D721Med (cell line): ENCODE data around the gene TSSK3.
"Not testable (repeated sequence)": the region's sequence is repeated elsewhere in the genome, so short reads cannot be mapped to it uniquely, and the experiment has no call there.

Experiments
- DNase-seq: peaks from one replicate; pipeline ENCODE4 v3.0.0; 2011; ENCODE audit warnings: low spot score; ENCODE audit not compliant: insufficient read length
- FAIRE-seq: peaks from 2 replicates; lab custom pipeline; 2011; peaks lifted over from hg19 to GRCh38; lab: Jason Lieb, UNC
- TF ChIP-seq, protein P1 (sequence below): IDR thresholded peaks from 2 replicates; pipeline ENCODE4 v1.5.1; 2012; ENCODE audit warnings: mild to moderate bottlenecking, control low read depth; ENCODE audit not compliant: insufficient read depth; ENCODE audit errors: missing control alignments

The TSSK3 gene

GRCh38 chr1:32393136-32393535 lies 30.8 kb downstream of the TSSK3 start:
- FAIRE-seq (no peak), DNase-seq (no peak)
- TF ChIP-seq, protein P1, sequence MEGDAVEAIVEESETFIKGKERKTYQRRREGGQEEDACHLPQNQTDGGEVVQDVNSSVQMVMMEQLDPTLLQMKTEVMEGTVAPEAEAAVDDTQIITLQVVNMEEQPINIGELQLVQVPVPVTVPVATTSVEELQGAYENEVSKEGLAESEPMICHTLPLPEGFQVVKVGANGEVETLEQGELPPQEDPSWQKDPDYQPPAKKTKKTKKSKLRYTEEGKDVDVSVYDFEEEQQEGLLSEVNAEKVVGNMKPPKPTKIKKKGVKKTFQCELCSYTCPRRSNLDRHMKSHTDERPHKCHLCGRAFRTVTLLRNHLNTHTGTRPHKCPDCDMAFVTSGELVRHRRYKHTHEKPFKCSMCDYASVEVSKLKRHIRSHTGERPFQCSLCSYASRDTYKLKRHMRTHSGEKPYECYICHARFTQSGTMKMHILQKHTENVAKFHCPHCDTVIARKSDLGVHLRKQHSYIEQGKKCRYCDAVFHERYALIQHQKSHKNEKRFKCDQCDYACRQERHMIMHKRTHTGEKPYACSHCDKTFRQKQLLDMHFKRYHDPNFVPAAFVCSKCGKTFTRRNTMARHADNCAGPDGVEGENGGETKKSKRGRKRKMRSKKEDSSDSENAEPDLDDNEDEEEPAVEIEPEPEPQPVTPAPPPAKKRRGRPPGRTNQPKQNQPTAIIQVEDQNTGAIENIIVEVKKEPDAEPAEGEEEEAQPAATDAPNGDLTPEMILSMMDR, result no peak

- TF ChIP-seq, protein P1, result no peak
- DNase-seq, result no peak
- no peak for FAIRE-seq
These were observed 31.4 kb downstream of the TSSK3 start for GRCh38 chr1:32393832-32394140.

DNA sequence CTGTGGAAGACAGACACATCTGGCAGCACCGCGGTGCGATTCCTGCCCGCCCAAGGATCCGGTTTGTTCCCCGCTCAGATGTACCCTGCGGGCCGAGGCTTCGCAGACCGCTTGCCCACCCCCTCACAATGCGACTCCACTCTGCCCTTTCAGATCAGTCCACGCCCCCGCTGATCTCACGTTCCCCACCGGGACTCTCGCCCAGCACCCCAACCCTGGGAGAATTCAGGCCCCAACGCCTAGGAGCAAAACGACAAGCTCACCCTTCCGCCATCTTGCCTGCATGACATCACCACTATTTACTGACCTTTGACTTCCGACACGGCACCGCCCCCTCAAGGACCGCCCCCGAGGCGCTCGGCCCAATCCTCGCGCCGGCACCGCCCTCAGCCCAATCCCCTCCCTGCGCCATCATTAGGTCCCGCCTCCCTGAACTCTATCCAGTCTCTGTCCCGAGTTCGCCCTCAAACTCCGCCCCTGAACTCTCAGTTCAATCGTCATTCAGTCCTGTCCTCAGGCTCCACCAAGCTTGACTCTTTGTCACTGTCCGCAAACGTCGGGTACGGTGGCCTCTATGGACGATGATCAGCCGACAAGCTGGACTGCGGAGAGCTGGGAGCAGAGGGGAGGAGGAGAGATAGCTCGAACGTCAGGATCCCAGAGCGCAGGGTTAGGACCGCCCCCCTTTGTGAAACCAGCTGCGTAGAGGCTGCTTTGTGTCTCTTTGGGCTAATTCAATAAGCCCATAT lies 32.0 kb downstream of the TSSK3 start, which contains the start of gene BSDC1:
TSS of gene BSDC1 (minus strand) at position 301 of the 749 bp plus-strand sequence. CDS start at position 274, 27 bp downstream.
- TF ChIP-seq, protein P1, result no peak
- peak; percentile 29 for FAIRE-seq

DNA sequence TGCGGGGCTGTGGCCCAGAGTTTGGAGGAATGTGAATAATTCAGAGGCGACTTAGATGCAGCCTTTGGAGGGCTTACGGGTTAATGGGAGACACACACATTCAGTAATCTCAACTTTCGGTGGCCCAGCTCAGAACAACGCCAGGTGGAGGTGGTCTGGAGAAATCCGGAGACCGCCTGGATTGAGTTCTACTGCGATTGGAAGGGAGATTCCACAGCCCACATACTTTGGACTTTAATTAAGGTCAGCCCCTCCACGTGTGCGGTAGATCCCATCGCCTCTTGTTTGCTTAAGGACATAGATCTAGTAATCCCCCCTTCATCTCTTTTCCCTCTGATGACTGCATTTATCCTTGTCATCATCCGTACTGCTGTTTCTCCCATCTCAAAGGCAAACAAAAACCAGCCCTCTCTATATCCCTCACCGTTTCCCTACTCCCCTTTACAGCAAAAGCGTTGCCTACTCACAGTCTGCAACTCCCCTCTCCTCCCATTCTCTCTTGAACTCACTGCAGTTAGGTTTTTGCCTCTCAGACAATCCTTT lies 32.6 kb downstream of the TSSK3 start:
- TF ChIP-seq, protein P1, result no peak
- no peak for FAIRE-seq
- no peak for DNase-seq

More for the DNA sequence above, 32.0 kb downstream of the TSSK3 start, which contains the start of gene BSDC1:
- peak; percentile 80 for DNase-seq

- not testable (repeated sequence) for DNase-seq, FAIRE-seq
These were observed 34.2 kb downstream of the TSSK3 start for GRCh38 chr1:32396524-32396923.

GRCh38 chr1:32398401-32398800 lies 36.1 kb downstream of the TSSK3 start:
- DNase-seq, result no peak
- no peak for FAIRE-seq
- TF ChIP-seq, protein P1, result no peak

- no peak for DNase-seq
- TF ChIP-seq, protein P1, result no peak
- FAIRE-seq, result no peak
These were observed 37.5 kb downstream of the TSSK3 start for GRCh38 chr1:32399843-32400242.
